HepG2 (cell line): Measurements from ENCODE around the gene SEC14L1. TPM values are rescaled to one million over a fixed set of nuclear protein-coding genes. Genes with fewer than 3 reads are reported as not detected.
A peak's percentile ranks its signal among the peaks of the same experiment; 100 is the strongest.

Source experiments
- DNMT1 ChIP-seq: sonication (generic); formaldehyde crosslinking; IDR thresholded peaks from 2 replicates; pipeline ENCODE4 v1.5.1; 2020; ENCODE audit warnings: mild to moderate bottlenecking, missing genetic modification reagents
- EEA1 ChIP-seq: sonication (generic); formaldehyde crosslinking; IDR thresholded peaks from 2 replicates; pipeline ENCODE4 v1.5.1; 2020; ENCODE audit warnings: mild to moderate bottlenecking, missing genetic modification reagents, borderline replicate concordance
- HOXA3 ChIP-seq: sonication (generic); formaldehyde crosslinking; IDR thresholded peaks from 2 replicates; pipeline ENCODE4 v1.5.0; 2020; ENCODE audit warnings: missing genetic modification reagents
- IRX3 ChIP-seq: sonication (generic); formaldehyde crosslinking; IDR thresholded peaks from 2 replicates; pipeline ENCODE4 v1.8.1; 2023; ENCODE audit warnings: mild to moderate bottlenecking, low read depth, missing genetic modification reagents, borderline replicate concordance
- KDM2A ChIP-seq: sonication (generic); formaldehyde crosslinking; IDR thresholded peaks from 2 replicates; pipeline ENCODE4 v1.4.0; 2020; ENCODE audit warnings: low read depth, missing genetic modification reagents, borderline replicate concordance
- KLF15 ChIP-seq: sonication (generic); formaldehyde crosslinking; IDR thresholded peaks from 2 replicates; pipeline ENCODE4 v1.8.1; 2023; ENCODE audit warnings: borderline replicate concordance, mild to moderate bottlenecking, inconsistent platforms, missing genetic modification reagents, mixed read lengths
- MED1 ChIP-seq: sonication (generic); formaldehyde crosslinking; IDR thresholded peaks from 2 replicates; pipeline ENCODE4 v1.4.0; 2020; ENCODE audit warnings: missing genetic modification reagents
- SPEN ChIP-seq: sonication (generic); formaldehyde crosslinking; IDR thresholded peaks from 2 replicates; pipeline ENCODE4 v1.5.1; 2020; ENCODE audit warnings: low read depth, mild to moderate bottlenecking, missing genetic modification reagents
- TBX2 ChIP-seq: sonication (generic); formaldehyde crosslinking; IDR thresholded peaks from 2 replicates; pipeline ENCODE4 v1.5.0; 2020; ENCODE audit warnings: missing genetic modification reagents, mild to moderate bottlenecking, borderline replicate concordance
- ZFP37 ChIP-seq: sonication (generic); formaldehyde crosslinking; IDR thresholded peaks from 2 replicates; pipeline ENCODE4 v1.4.0; 2020; ENCODE audit warnings: missing genetic modification reagents, borderline replicate concordance
- ZNF331 ChIP-seq: sonication (generic); formaldehyde crosslinking; IDR thresholded peaks from 2 replicates; pipeline ENCODE4 v1.4.0; 2020; ENCODE audit warnings: missing genetic modification reagents
- ZNF773 ChIP-seq: sonication (generic); formaldehyde crosslinking; IDR thresholded peaks from 2 replicates; pipeline ENCODE4 v1.4.0; 2020; ENCODE audit warnings: missing genetic modification reagents, borderline replicate concordance
- ZSCAN25 ChIP-seq: sonication (generic); formaldehyde crosslinking; IDR thresholded peaks from 2 replicates; pipeline ENCODE4 v1.8.0; 2022; ENCODE audit warnings: mild to moderate bottlenecking, missing genetic modification reagents
- polyA plus RNA-seq, 8 experiments: library from polyadenylated mRNA; depleted of rRNA in 3 of 8; stranded (reverse) in 7 of 8; unstranded in 1 of 8; fragments of >200 nt; fragmentation: Illumina TruSeq in 4 of 8; extraction: Trizol in 4 of 8; gene quantifications; 2 replicates each; pipeline versions ENCODE4 v1.2.1 to v1.2.3, GENCODE V29; 2011 to 2016; ENCODE audit warnings: low read depth in 4 of 8, missing spikeins in 1 of 8, mixed read lengths in 1 of 8; ENCODE audit not compliant: insufficient read depth in 1 of 8
- total RNA-seq, 5 experiments: library from RNA; depleted of rRNA; stranded (reverse); fragments of >200 nt; fragmentation: Illumina TruSeq; extraction: Trizol; gene quantifications; 2 replicates each; pipeline ENCODE4 v1.2.3, GENCODE V29; 2016; ENCODE audit warnings: low read depth in 1 of 5
- TF ChIP-seq, protein P1 (sequence below): sonication (generic); formaldehyde crosslinking; IDR thresholded peaks from 2 replicates; pipeline ENCODE4 v1.4.0; 2020; ENCODE audit warnings: missing genetic modification reagents
- TF ChIP-seq, protein P2 (sequence below): sonication (generic); formaldehyde crosslinking; IDR thresholded peaks from 2 replicates; pipeline ENCODE4 v1.5.0; 2020; ENCODE audit warnings: missing genetic modification reagents
- TF ChIP-seq, protein P3 (sequence below): sonication (generic); formaldehyde crosslinking; IDR thresholded peaks from 2 replicates; pipeline ENCODE4 v1.5.0; 2020; ENCODE audit warnings: mild to moderate bottlenecking, missing genetic modification reagents, borderline replicate concordance

The SEC14L1 gene
- total and polyA plus RNA-seq, 2 of the 13 experiments (the other 11 are each of a cell fraction or from before 2014, with no cell fraction given), result 26.3 to 43.9 TPM

DNA sequence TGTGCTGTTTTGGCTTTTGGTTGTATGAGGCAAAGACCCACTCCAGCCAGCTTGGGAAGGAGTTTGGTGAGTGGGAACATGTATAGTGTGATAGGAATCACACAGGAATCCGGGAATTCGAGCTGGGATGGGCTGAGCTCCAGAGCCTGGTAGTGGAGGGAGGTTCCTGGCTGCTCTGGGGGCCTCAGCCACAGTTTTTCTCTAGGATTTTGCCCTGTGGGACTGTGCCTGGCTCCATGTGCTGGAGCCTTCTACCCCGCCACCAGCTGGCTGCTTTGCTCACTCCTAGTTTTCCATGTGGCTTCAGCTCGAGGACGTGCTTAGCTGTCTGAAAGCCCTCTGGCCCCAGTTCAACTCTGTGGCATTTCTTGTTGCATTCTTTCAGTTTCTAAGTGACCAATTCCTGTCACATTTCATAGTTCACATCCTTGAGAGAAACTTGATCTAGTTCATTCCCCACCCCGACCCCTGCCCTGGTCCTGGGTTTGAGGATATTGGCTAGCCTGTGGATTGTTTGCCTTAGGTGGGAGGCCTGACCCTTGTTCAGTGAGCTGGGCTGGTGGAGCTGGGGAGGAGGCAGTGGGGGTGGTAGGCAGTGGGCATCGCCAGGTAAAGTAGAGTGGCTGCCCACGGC, 5.0 kb downstream of the SEC14L1 start (continued):
- TF ChIP-seq KDM2A (CRISPR knock-in tag), result peak; percentile 50; the same call in 1 of the 2 replicates
- peak; percentile 70 for TF ChIP-seq MED1 (CRISPR knock-in tag)
- 0 out of 2 replicates have a peak, but pooled peaks have one; percentile 57 for TF ChIP-seq ZNF773 (CRISPR knock-in tag)
- peak; percentile 24; the same call in 1 of the 2 replicates for TF ChIP-seq ZSCAN25 (CRISPR knock-in tag)
- TF ChIP-seq, protein P1, sequence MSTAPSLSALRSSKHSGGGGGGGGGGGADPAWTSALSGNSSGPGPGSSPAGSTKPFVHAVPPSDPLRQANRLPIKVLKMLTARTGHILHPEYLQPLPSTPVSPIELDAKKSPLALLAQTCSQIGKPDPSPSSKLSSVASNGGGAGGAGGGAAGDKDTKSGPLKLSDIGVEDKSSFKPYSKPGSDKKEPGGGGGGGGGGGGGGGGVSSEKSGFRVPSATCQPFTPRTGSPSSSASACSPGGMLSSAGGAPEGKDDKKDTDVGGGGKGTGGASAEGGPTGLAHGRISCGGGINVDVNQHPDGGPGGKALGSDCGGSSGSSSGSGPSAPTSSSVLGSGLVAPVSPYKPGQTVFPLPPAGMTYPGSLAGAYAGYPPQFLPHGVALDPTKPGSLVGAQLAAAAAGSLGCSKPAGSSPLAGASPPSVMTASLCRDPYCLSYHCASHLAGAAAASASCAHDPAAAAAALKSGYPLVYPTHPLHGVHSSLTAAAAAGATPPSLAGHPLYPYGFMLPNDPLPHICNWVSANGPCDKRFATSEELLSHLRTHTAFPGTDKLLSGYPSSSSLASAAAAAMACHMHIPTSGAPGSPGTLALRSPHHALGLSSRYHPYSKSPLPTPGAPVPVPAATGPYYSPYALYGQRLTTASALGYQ (CRISPR knock-in tag), result 0 out of 2 replicates have a peak, but pooled peaks have one; percentile 63
- TF ChIP-seq HOXA3 (CRISPR knock-in tag), result peak; percentile 73
- TF ChIP-seq ZNF331 (CRISPR knock-in tag), result 0 out of 2 replicates have a peak, but pooled peaks have one; percentile 24
- TF ChIP-seq TBX2 (CRISPR knock-in tag), result no peak
- TF ChIP-seq ZFP37, result peak; percentile 89
- TF ChIP-seq IRX3 (CRISPR knock-in tag), result no peak
- no peak for TF ChIP-seq KLF15
- TF ChIP-seq, protein P2, sequence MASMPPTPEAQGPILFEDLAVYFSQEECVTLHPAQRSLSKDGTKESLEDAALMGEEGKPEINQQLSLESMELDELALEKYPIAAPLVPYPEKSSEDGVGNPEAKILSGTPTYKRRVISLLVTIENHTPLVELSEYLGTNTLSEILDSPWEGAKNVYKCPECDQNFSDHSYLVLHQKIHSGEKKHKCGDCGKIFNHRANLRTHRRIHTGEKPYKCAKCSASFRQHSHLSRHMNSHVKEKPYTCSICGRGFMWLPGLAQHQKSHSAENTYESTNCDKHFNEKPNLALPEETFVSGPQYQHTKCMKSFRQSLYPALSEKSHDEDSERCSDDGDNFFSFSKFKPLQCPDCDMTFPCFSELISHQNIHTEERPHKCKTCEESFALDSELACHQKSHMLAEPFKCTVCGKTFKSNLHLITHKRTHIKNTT (CRISPR knock-in tag), result no peak
- TF ChIP-seq, protein P3, sequence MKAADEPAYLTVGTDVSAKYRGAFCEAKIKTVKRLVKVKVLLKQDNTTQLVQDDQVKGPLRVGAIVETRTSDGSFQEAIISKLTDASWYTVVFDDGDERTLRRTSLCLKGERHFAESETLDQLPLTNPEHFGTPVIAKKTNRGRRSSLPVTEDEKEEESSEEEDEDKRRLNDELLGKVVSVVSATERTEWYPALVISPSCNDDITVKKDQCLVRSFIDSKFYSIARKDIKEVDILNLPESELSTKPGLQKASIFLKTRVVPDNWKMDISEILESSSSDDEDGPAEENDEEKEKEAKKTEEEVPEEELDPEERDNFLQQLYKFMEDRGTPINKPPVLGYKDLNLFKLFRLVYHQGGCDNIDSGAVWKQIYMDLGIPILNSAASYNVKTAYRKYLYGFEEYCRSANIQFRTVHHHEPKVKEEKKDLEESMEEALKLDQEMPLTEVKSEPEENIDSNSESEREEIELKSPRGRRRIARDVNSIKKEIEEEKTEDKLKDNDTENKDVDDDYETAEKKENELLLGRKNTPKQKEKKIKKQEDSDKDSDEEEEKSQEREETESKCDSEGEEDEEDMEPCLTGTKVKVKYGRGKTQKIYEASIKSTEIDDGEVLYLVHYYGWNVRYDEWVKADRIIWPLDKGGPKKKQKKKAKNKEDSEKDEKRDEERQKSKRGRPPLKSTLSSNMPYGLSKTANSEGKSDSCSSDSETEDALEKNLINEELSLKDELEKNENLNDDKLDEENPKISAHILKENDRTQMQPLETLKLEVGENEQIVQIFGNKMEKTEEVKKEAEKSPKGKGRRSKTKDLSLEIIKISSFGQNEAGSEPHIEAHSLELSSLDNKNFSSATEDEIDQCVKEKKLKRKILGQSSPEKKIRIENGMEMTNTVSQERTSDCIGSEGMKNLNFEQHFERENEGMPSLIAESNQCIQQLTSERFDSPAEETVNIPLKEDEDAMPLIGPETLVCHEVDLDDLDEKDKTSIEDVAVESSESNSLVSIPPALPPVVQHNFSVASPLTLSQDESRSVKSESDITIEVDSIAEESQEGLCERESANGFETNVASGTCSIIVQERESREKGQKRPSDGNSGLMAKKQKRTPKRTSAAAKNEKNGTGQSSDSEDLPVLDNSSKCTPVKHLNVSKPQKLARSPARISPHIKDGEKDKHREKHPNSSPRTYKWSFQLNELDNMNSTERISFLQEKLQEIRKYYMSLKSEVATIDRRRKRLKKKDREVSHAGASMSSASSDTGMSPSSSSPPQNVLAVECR (CRISPR knock-in tag), result peak; percentile 66; the same call in 1 of the 2 replicates
- peak; percentile 58; the same call in 1 of the 2 replicates for TF ChIP-seq SPEN (CRISPR knock-in tag)
- TF ChIP-seq EEA1, result peak; percentile 85; the same call in 1 of the 2 replicates
- TF ChIP-seq DNMT1 (CRISPR knock-in tag), result 0 out of 2 replicates have a peak, but pooled peaks have one; percentile 35
